EL (cell line): ENCODE measurements around the gene WLS.

ENCODE experiments used
- DNase-seq: peaks from one replicate; pipeline ENCODE4 v3.0.0-alpha.2; 2016

WLS gene

DNA sequence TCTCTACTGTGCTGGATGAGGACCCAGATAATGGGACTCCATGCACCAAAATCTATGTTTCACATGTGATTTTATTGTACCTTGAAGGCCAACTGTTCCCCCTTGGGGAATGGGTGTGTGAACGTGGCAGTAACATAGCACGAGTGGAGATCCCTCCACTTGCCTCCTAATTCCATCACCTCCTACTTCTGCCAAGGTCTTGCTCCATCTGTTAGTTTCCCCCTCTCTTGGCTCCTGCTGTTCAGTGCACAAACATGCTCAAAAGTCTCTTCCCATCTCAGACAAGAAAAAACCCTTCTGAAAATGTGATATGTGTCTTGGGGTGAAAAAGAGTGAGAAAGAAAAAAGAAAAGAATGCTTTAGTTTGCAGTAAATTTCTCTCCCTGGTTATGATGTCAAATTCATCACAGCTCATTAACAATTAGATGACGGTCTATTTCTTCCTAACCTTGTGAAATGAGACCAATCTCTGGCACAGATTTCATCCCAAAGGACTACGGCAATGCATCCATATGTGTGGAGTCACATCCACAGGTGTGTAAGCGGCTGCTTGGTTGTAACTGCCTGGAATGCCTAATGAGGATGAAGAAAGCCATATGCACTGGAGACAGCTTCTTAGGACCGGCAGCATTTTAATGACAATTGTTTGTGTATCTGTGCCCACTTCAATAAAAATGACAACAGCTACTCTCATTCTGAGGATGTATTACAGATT, 102.6 kb downstream of the WLS start:
- no peak for DNase-seq

DNA sequence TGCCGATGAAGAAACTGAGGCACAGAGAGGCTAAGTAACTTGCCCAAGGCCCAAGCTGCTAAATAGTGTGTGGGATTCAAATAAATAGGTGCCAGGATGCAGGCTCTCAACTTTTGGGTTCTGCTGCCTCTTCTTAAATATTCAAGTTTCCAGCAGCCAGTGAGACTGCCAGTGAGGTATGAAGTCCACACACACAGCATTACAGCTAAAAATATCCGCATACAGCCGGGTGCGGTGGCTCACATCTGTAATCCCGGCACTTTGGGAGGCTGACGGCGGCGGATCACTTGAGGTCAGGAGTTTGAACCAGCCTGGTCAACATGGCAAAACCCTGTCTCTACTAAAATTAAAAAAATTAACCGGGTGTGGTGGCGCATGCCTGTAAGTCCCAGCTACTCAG, 103.5 kb downstream of the WLS start:
- DNase-seq = no peak

DNA sequence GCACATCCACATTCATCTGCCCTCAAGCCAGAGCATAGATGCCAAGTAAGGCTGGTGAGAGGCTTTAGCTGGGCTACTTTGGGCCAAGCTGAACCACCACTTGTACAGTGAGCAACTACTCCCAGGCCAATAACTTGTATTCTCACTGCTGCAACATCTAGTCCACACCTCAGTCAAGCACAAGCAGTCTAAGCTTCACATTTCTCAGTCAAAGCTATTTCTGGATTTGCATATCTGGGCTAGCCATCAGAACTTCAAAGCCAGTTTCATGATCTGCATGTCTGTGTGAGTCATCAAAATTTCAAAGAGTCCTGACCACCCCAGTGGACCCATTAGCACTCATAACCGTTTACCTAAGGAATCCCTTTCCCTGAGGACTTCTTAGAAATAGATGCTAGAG, 104.2 kb downstream of the WLS start:
- DNase-seq = peak; percentile 59

DNA sequence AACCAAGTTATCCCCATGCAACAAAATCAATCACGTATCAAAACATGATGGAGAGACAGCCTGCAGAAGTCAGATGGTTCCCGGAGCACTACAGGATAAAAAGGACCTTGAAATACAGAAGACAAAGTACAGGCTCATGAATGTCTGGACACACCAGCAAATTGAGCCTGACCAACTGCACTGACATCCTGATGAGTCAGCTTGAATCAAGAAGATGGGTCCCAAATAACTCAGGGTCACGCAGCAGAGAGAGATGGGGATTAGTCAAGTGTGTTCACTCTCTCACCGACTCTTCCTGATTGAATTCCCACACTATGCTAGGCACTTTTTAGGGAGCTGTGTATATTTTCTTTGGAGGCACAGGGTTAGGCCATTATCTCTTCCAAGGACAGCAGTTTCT, 110.8 kb downstream of the WLS start:
- DNase-seq = peak; percentile 72

DNA sequence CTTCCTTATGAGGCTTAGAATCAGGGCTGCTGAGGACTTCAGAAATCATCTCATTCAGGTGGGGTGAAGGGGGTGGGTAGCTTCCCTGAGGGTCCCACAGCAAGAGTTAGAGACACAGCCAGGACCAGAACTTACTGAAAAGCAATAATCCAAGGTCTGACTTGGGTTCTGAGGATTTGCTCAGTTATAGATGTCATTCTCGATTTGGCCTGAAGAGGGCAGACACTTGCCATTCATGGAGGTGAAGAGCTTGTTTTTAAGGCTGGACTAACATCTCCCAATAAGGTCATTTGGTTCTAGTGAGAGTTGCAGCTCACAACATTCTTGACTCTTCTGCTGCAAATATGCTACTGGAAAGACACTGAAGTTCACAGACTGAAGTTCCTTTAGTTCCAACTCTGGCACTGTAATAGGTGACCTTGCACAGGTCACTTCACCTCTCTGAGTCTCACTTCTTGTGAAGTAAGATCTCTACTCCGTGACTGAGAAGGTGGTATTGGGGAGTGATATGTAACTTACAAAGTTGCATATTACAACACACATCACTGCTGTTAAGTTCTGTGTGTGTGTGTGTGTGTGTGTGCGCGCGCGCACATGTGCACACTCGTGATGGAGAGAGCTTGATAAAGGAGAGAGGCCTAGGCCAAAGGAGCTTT, 112.1 kb downstream of the WLS start:
- DNase-seq = peak; percentile 75

DNA sequence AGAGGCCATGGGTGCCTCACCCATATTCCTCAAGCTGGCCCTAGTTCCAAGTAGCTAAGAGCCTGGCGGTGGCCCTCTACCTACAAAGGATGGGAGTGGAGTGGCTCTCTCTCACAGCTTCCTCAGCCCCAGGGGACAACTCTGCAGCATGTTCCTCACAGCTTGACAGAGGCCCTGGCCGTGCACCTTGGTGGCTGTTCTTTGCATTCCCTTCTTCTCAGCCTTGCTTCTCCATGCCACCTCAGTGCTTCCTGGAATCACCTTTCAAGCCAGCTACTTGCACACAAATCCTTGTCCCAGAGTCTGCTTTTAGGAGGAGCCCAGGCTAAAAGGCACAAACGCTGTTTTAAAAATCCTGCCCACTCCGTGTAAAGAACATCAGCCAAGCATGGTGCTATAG, 112.9 kb downstream of the WLS start:
- no peak for DNase-seq

DNA sequence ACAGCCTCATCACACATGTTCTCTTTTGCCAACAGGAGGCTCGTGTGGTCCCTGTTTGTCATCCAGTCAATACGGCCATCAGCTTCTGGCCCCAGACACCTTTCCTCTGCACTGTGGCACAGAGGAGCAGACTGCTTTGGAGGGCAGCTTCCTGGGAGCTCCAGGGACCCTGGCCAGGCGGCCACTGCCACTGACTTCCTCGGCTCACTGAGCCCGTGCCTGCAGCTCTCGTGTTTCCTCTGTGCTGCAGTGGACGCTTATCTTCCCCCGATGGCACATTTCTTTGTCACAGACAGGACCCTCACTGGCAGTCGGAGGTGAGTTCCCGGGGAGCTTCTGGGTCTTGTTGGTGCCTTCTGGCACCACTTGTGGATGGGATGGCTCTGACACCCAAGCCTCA, 114.9 kb downstream of the WLS start:
- DNase-seq = no peak

DNA sequence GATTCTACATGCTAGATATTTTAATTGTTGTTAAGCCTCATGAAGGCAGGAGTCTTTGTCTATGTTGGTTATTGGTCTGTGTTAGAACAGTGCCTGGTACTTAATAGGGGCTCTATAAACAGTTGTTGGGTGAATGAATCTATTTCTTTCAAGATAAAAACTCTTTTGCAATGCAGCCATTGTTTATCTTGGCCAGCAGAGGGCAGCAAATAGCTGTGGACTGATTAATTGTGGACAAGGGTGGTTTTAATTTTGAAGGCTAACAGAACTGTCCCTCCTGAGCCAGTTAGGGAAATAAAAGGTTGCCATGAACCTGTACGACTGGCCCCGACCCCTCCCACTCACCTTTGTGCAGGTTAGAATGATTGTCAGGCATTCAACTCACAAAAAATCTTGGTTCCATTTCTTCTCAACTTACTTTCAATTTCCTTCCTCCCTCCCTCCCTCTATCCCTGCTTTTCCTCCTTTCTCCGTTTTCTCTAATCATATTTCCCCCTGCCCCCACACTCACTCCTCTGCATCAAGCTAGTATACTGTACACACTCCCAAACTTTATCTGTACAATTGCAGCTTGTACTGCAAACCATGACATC, 115.6 kb downstream of the WLS start:
- peak; percentile 58 for DNase-seq

DNA sequence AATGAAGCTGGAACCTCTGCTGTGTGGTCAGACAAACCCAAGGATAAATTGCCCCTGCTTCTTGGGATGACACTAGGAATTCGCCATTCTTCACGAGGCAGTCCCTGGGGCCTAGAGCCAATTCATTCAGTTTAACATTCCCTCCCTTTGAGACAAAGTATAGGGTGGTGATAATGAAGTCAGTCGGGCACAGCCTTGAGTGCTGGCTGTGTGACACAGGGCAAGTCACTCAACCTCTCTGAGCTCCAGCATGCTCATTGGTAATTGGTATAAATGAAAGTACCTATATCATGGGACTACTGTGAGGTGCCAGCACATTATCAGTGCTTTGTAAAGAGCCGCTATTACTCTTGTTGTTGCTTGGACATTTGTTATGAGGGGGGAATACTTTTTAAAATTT, 117.0 kb downstream of the WLS start:
- DNase-seq = no peak

DNA sequence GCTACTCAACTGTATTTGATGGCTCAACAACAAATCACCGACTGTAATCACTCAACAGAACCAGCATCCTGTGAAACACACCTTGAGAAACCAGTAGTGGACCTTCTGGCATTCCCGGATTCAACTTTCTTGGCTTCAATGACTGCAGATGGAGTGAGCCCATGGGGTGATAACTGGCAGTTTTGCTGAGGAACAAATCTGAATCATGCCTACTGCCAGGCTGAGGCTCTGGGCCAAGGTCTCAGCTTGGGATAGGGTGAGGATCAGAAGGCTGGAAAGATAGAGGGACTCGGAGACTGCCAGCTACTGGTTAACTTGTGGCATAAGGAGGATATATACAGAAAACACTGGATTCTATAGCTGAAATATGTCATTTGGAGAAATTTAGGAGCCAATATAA, 118.4 kb downstream of the WLS start:
- DNase-seq = no peak

DNA sequence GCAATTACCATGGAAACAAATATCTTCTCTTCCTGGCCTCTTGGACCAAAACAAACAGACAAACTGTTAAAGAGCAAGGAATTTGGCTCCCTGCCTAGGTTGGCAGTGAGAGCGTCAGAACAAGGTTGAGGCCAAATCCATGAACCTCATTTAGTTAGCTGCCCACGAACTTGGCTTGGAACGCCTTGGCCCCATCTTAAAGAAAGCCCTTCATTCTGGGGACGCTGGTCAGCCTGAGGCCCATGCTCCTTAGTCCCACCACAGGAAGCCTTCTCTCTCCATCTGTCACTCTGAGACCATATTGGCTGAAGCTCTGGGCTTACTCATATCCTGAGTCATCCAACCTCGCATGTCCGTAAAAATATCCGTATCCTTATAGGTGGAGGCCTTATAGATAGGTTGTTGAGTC, 119.5 kb downstream of the WLS start:
- peak; percentile 90 for DNase-seq

DNA sequence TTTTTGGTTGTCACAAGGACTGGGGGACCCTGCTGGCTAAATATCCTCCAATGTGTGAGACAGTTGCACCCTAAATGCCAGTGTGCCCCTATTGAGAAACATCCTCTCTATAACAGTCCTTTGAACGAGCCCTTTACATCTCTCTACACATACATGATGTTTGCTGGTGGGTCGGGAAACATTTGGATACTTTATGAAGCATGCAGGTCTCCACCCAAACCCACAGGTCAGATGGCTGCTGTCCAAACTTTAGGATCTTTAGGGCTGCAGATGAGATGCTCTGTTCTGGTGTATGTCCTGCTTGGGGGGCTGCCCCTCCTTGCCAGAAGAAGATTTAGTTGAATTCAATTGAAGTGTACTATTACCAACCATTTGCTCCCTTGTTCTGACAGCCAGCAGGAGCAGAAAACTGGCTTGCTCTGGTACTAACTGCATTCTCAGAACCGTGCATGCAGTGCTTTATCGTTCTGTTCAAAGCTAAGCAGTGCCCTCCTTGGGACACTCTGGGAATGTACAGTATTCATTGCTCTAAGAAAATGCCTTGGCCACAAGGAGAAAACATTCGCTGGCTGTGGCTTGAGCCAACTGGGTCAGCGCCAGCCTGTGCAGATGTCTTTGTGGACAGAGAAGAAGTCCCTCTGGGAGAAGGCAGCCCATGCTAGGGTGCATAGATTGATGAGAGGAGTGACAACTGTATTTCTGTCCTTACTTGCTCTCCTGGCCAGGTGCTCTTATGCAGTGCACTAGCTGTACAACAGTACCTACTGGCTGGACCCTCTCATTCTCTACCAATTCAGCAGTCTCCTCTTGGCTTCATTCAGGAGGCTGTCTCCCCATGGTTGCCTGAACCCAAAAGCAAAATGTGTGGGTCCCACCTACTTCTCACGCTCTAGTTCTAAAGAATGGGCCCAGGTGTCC, 120.5 kb downstream of the WLS start:
- DNase-seq = peak; percentile 86

DNA sequence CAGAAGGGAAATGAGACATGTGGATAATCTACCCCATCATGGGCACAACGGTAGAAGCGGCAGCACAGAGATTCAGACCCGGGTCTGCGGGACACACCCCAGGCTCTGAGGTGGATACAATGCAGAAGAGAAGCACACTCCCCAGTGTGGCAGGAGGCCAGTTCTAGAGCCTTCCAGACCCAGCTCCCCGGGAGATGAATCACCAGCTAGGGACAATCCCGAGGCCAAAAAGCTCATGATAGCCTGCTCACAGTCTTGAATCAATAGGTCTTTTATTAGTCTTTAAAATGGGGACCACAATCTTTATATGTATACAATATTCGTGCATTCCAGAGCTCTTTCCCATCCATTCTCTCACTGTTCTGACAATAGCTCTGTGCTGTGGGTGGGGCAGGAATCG, 124.6 kb downstream of the WLS start:
- DNase-seq = peak; percentile 32

DNA sequence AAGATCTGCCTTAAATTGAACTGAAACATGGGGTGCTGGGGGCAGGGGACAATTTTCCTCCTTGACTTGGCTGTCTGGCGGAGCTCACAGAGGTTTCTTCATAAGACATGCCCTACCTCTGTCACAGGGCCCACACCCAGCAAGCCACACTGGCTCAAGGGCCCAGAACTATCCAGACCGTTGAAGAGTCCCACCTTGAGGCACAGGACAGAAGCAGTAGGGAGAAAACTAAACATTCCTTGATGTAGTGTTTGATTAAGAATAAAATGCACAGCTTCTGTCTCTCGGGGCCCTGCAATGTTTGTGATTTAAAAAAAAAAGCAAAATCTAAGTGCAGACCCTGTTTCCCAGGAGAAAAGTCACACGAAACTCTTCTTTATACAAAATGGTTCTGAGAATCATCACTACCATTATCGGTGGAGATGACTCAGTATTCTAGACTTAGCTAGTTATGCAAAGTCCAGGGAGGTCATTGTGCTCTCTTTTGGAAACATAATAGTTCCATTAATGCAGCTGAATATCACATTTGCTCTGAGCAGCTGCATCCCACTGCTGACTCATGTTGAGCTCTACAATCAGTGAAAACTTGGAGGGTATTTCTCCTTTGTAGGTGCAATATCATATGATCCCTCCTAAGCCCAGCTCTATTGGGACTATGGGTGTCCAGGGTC, 128.3 kb downstream of the WLS start:
- DNase-seq = peak; percentile 43

DNA sequence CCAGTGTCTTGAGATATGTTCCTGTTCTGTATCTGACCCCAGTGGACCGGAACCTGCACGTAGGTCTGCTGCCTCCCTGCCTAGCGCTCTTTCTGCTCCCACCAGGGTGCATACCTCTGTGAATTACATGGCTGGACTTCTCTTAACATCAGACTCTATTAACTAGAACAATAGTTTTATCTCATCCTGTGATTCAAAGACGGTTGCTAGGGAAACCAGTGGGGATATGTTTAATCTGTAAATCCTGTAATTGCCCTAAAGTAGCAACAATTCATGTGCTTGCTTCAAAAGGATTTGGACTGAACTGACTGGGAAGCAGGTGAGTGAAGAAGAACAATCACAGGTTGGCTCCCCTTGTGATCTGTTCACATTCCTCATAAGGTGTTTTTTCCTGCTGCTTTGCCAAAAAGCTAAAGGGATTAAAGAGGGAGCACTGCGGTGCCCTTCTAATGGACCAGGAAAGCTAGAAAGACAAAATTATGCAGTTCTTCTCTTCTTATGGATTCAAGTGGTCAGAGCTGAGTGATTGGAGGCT, 129.2 kb downstream of the WLS start:
- DNase-seq = no peak

DNA sequence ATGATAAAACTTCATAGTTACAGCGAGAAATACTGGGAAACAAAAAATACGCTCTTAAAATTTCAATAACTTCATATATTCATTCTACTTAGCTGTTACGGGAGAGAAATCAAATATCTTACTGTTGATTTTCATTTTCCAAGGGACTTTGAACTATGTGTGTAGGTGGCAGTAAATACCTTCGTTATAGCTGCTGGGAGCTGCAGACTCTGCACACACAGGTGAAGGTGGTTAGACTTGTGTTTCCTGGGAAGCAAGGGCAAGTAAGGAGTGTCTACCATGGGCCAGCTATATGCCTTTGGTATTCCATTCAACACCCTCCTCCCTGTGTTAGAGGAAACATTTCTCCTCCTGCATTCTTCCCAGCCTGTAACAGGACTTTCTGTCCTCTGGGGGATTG, 130.5 kb downstream of the WLS start:
- DNase-seq = no peak

DNA sequence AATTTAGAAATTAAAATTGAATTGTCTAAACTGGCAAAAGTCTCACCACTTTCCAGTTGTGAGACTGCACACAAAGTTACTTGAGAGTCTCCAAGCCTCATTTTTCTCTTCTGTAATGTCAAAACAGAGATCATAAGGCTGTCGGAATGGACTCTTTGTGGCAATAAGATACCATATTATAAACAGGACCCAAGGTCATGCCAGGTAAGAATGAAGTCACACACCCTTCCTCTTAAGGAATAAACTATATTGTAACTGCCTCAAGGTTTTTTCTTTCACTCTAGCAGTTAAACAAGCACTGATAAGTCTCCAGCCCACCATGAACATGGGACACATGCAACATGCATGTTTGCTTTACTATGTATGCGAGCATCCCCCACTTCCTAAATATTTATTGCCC, 131.8 kb downstream of the WLS start:
- DNase-seq = no peak

DNA sequence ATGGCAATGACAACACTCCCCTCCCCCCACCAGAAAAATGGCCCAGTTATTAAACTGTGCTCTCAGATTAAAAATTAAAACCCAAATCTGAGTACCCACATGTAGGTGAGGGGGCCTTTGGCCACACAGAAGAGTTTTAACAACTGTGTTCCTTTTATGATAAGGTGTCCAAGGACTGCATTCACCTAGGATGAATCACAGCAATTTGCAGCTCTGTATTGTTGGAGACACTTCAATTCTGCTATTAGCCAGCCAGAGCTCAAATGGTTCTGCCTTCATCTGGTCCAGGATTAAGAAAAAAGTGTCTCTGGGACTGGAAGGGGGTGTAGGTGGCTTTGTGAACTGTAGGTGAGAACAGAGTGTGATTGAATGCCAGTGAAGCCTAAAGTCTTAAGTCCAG, 138.6 kb downstream of the WLS start:
- DNase-seq = no peak

DNA sequence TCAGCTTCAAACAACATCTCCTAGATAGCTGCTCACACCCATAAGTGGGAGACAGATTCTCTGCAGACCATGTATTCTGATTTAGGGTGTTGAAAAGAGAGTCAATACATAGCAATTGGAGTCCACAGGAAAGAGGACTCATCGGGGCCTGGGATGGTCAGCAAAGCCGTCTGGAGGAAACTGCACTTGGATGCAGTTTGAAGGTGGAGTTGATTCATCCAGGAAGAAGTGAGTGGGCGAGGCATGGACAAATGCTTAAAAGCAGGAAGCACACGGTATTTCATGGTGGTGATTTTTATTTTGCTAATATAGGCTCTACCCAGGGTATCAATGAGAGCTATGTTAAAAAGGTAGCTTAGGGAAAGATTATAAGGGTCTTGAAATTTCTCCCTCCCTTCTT, 145.1 kb downstream of the WLS start:
- peak; percentile 22 for DNase-seq

DNA sequence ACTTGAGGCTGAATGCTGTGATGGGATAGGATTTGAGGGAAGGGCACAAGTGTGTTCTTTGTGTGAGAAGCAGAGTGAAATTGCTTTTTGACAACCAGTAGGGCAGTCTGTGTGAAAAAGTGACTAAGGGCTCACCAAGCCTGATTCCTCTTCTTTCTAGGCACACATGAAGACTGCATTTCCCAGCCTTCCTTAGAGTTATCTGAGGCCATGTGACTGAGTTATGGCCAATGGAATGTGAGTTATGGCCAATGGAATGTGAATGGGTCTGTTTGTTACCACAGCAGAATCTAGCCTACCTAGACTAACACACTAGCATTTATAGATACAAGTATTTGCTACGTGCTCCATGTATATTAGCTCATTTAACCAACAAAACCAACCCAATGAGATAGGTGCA, 146.6 kb downstream of the WLS start:
- DNase-seq = peak; percentile 6

DNA sequence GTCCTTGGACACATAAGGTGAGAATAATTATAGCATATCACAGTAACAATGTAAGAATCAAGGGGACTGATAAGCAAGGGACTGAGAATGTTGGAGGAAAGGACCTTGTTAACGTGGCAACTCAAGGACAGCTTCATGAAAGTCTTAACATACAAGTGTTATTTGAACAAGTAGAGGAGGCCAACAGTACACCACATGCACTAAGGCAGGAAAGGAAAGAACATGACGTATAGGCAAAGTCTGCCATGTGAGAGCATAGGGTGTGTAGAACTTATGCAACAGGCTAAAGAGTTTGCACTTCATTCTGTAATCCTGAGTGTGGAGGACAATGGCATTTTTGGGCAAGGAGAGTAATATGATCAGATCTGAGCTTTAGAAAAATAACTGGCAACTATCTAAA, 148.6 kb downstream of the WLS start:
- DNase-seq = no peak

DNA sequence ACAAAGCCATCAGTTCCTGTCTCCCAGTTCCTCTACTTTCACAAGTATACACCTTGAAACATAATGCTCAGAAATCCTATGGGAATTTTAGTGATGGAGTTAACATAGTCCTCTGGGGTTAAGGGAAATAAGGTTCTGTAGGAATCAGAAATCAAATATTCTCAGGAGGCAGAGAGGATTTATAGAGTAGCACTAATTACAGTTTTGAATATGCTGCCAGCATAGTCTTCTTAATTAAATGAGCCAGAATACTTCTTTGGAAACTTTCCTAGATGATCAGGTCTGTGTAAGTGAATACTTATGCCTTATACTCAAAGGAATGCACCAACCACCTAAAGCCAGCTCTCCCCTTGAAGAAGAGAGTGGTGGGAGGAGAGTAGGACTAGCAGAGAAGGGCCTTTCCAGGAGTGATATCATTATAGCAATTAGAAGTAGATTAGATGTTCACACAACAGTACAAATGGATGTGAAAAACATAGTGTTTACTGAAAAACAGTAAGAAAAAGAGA, 150.5 kb downstream of the WLS start:
- DNase-seq = no peak
